ENCODE data around the gene AGBL2.
A peak's percentile ranks its signal among the peaks of the same experiment; 100 is the strongest.

AGBL2 gene

DNA sequence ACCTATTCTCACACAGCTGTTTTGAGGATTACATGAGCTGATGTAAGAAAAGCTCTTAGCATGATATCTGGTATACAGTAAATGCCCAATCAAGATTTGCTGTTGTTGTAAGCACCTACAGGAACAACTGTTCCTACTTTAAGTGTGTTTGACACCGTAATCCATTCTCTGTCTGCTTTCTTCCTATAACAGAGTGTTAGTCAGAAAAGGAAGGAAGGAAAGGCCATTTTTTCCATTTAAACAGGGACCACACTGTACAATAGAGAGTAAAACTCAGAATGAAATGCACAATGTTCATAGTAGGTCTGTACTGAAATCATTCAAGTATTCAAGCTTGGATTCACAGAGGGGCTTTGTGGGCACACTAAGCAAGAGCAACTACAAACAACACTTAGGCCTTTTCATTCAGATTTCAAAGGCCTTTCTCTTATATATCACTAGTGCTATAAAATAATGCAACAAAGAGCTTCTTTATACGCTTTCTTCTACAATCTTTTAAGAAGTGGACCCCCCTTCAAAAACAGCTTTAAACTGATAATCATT, 94.3 kb downstream of the AGBL2 start:
- DNase-seq = no peak

DNA sequence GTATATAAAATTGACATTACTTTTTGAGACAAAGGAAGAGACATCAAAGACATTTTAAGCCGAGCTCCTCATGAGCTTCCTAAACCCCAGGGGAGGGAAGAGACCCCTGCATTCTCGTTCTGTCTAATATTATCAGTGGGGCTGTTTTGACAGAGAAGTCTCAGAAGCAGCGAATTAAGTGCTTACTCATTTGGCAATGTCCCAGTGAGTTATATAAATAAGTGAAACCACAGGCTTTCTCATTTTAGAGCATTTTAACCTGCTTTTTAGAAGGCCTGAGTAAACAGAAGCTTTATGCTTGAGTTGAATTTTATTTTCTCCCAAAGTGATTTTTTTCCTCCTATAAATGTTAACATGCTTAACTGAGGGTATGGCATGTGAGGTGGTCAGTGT, 97.8 kb downstream of the AGBL2 start:
- DNase-seq = no peak

DNA sequence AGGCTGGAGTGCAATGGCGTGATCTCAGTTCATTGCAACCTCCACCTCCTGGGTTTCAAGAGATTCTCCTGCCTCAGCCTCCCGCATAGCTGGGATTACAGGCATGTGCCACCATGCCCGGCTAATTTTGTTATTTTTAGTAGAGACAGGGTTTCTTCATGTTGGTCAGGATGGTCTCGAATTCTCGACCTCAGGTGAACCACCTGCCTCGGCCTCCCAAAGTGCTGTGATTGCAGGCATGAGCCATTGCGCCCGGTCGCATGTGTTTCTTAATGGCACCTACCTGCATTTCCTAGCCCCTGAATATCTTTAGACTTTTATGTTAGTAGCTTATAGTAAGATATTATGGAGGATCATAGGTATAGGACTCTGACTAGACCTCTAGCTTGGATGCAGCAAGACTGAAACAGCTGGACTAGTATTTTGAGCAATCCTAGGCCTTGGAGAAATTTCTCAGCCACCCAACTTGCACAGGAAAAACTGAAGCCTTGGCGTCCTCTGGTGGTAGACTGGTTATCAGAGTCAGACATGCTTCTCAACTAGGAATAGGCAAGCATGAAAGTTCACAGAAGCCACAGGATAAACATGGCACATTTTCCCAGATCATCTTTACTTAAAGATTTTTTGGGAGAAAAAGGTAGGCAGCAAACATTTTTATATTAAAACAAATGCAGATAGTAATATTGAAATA, 98.3 kb downstream of the AGBL2 start:
- DNase-seq = peak; percentile 9

DNA sequence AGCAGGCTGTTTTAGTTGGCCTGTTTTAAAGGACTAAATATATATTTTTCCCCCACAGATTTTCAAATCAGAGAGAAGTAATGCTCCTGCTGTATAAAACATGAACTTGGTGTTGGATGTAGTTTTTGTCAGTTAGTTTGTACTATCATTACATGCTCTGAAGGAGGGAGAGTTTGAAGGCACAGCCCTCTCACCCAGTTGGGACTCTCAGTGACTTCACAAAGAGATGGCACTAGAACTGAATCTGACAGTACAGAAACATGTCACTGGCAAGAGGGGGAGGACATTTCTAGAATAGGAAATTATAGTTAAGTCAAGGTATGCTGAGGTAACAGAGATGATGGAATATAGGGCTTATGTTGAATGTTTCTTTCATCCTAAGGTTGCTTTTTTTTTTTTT, 99.9 kb downstream of the AGBL2 start:
- DNase-seq = no peak

DNA sequence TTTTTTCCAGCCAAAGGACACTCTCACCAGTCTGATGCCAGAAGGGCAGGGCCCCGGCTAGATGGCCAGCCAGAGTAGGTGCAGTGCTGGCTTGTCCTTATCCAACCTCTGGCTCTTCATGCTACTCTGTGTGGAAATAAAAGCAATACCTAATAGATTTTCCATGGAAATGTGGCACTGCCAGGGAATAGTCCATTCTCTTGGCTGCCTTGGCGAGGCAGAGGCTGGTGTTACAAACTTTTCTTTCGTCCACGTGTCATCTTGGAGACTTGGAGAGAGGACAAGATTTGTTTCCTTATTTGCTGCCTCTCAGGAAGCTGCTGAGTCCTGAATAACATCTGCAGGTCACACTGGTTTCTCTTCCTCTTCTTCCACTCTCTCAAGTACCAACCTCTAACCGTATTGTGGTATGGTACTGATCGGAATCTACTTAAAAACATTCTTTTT, 103.8 kb downstream of the AGBL2 start:
- no peak for DNase-seq

GRCh38 chr11:47609675-47610074, 105.5 kb downstream of the AGBL2 start:
- no peak for DNase-seq
